GM12878 (cell line): Measurements from ENCODE around the gene EFTUD2. TPM values are rescaled to one million over a fixed set of nuclear protein-coding genes. Genes with fewer than 3 reads are reported as not detected.

ENCODE experiments used
- BRCA1 ChIP-seq: IDR thresholded peaks from 2 replicates; pipeline ENCODE4 v1.6.1; 2011; ENCODE audit warnings: low read depth, low read length, improper control_type of control experiment
- CHD1 ChIP-seq: IDR thresholded peaks from 2 replicates; pipeline ENCODE4 v1.6.1; 2012; ENCODE audit warnings: low read depth, low read length, improper control_type of control experiment
- CHD2 ChIP-seq: IDR thresholded peaks from 2 replicates; pipeline ENCODE4 v1.6.1; 2011; ENCODE audit warnings: low read depth, low read length, improper control_type of control experiment, borderline replicate concordance
- CREM ChIP-seq: IDR thresholded peaks from 2 replicates; pipeline ENCODE4 v1.6.1; 2014; ENCODE audit warnings: antibody characterized with exemption, low read depth
- DPF2 ChIP-seq: fragments of 450-650 bp; IDR thresholded peaks from 2 replicates; pipeline ENCODE4 v1.6.1; 2017; ENCODE audit warnings: mild to moderate bottlenecking
- FOXK2 ChIP-seq: fragments of 450-650 bp; IDR thresholded peaks from 2 replicates; pipeline ENCODE4 v1.6.1; 2017; ENCODE audit warnings: mild to moderate bottlenecking, moderate library complexity
- GATAD2B ChIP-seq: fragments of 450-650 bp; conservative IDR thresholded peaks from 2 replicates; pipeline ENCODE4 v1.6.1; 2017; ENCODE audit warnings: low read depth, mild to moderate bottlenecking, moderate library complexity
- HCFC1 ChIP-seq: fragments of 150-350 bp; IDR thresholded peaks from 2 replicates; pipeline ENCODE4 v1.6.1; 2014; ENCODE audit warnings: low read length
- IKZF2 ChIP-seq, 2 experiments: fragments of 450-650 bp; IDR thresholded peaks; 2 replicates each; pipeline ENCODE4 v1.6.1; 2017; ENCODE audit warnings: mild to moderate bottlenecking in 2 of 2, moderate library complexity in 2 of 2
- JUNB ChIP-seq: IDR thresholded peaks from 2 replicates; pipeline ENCODE4 v1.6.1; 2016; ENCODE audit warnings: antibody characterized with exemption, mild to moderate bottlenecking
- MEF2B ChIP-seq: fragments of 450-650 bp; IDR thresholded peaks from 2 replicates; pipeline ENCODE4 v1.6.1; 2018; ENCODE audit warnings: mild to moderate bottlenecking, moderate library complexity; ENCODE audit not compliant: partially characterized antibody, poor library complexity, severe bottlenecking
- NBN ChIP-seq: fragments of 450-650 bp; IDR thresholded peaks from 2 replicates; pipeline ENCODE4 v1.6.1; 2016
- NFIC ChIP-seq: IDR thresholded peaks from 2 replicates; pipeline ENCODE4 v1.6.1; 2012; ENCODE audit warnings: low read depth, mild to moderate bottlenecking, inconsistent platforms, low read length, moderate library complexity
- NR2F1 ChIP-seq: fragments of 450-650 bp; conservative IDR thresholded peaks from 2 replicates; pipeline ENCODE4 v1.6.1; 2017; ENCODE audit warnings: mild to moderate bottlenecking
- PML ChIP-seq: IDR thresholded peaks from 2 replicates; pipeline ENCODE4 v1.6.1; 2012; ENCODE audit warnings: low read length, inconsistent platforms
- RUNX3 ChIP-seq: IDR thresholded peaks from 2 replicates; pipeline ENCODE4 v1.6.1; 2012; ENCODE audit warnings: low read length, inconsistent platforms
- SIN3A ChIP-seq: IDR thresholded peaks from 2 replicates; pipeline ENCODE4 v1.6.1; 2012; ENCODE audit warnings: low read depth, low read length, improper control_type of control experiment
- SMAD5 ChIP-seq: IDR thresholded peaks from 2 replicates; pipeline ENCODE4 v1.6.1; 2016; ENCODE audit warnings: antibody characterized with exemption, low read depth
- SMC3 ChIP-seq: IDR thresholded peaks from 2 replicates; pipeline ENCODE4 v1.6.1; 2011; ENCODE audit warnings: low read length, improper control_type of control experiment, borderline replicate concordance
- SP1 ChIP-seq: IDR thresholded peaks from one replicate; pipeline ENCODE4 v1.6.1; 2011; ENCODE audit warnings: low read depth, low read length
- STAT1 ChIP-seq: fragments of 450-650 bp; conservative IDR thresholded peaks from 2 replicates; pipeline ENCODE4 v1.6.1; 2014; ENCODE audit warnings: antibody characterized with exemption, mild to moderate bottlenecking
- TCF3 ChIP-seq: IDR thresholded peaks from 2 replicates; pipeline ENCODE4 v1.6.1; 2012; ENCODE audit warnings: low read depth, mild to moderate bottlenecking, low read length, borderline replicate concordance; ENCODE audit not compliant: insufficient read depth
- ZSCAN29 ChIP-seq: fragments of 450-650 bp; IDR thresholded peaks from 2 replicates; pipeline ENCODE4 v1.6.1; 2017; ENCODE audit warnings: mild to moderate bottlenecking, moderate library complexity
- polyA plus RNA-seq, 11 experiments: library from polyadenylated mRNA; depleted of rRNA in 4 of 11; unstranded in 6 of 11; stranded (reverse) in 5 of 11; fragments of >200 nt; fragmentation: Nextera tagmentation in 4 of 11; fragmentation: Illumina TruSeq in 1 of 11; extraction: Ambion mirVana in 4 of 11; extraction: Trizol in 1 of 11; gene quantifications; 1 replicate in 1 of 11; 2 replicates in 10 of 11; pipeline versions ENCODE4 v1.2.1 to v1.2.3, GENCODE V29; 2011 to 2016; ENCODE audit warnings: inconsistent platforms in 2 of 11, missing spikeins in 2 of 11, low read depth in 1 of 11
- total RNA-seq, 4 experiments: library from RNA; depleted of rRNA in 3 of 4; stranded (reverse); fragments of >200 nt in 3 of 4; fragmentation: Illumina TruSeq in 1 of 4; extraction: Trizol in 1 of 4; gene quantifications; 2 replicates each; pipeline versions ENCODE4 v1.2.1 to v1.2.3, GENCODE V29; 2013 to 2021
- TF ChIP-seq, protein P1 (sequence below): IDR thresholded peaks from 2 replicates; pipeline ENCODE4 v1.6.1; 2012; ENCODE audit warnings: low read depth, low read length, improper control_type of control experiment
- TF ChIP-seq, protein P2 (sequence below): IDR thresholded peaks from 2 replicates; pipeline ENCODE4 v1.6.1; 2012; ENCODE audit warnings: low read depth, low read length, improper control_type of control experiment
- TF ChIP-seq, protein P3 (sequence below): IDR thresholded peaks from 2 replicates; pipeline ENCODE4 v1.6.1; 2011; ENCODE audit warnings: low read depth, low read length, improper control_type of control experiment, borderline replicate concordance
- TF ChIP-seq, protein P4 (sequence below): fragments of 450-650 bp; IDR thresholded peaks from 2 replicates; pipeline ENCODE4 v1.6.1; 2017; ENCODE audit warnings: mild to moderate bottlenecking, moderate library complexity

The EFTUD2 gene
- total and polyA plus RNA-seq, 10 of the 15 experiments (the other 5 are each of a cell fraction or from before 2014, with no cell fraction given) = 33.0 to 198 (median 126) TPM

DNA sequence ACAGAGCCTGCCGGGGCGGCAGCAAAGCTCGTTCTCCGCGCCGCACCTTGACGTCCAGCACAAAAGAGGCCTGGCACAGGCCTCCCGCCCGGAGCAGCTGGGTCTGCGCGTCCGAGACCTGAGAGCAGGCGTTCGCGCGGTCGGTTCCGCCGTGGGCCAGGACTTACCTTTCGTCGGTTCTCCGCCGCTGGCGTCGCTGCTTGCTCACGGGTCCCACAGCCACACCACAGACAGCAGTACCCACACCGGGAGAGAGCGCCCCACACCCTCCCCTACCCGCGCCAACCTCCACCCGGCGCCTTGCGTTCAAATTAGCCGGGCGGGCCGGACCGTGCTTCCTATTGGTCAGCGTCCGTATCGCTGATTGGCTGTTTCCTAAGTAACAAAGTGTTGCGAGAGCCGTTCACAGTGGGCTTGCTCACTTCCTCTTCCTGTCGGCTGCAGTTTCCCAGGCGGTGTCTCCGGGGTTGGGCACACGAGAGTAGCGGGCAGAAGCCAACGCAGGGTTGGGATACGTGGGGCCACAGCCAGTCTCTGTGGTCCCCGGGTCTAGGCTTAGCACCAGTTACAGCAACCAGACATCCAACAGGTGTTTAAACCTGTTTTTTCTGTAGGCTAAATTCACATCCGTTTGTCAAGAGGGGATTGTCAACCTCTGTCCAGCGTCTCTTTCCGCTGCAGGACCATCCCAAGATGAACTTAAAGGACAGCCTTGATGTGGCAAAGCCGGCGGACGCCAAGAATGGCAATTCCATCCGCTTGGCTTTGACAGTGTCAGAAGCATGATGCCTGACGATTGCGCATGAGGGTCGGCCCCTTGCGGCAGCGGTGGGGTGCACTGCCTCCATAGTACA lies 48.4 kb upstream of the EFTUD2 start, which contains the start of gene KIF18B (continued):
- TF ChIP-seq MEF2B (peak; percentile 25), DPF2 (0 out of 2 replicates have a peak, but pooled peaks have one; percentile 21), PML (peak; percentile 96), BRCA1 (peak; percentile 69), NFIC (no peak; the same call in 1 of the 2 replicates), STAT1 (0 out of 2 replicates have a peak, but pooled peaks have one; percentile 24), NR2F1 (no peak), SP1 (peak; percentile 95), IKZF2 (IDR thresholded peaks at IDR 0.05) (peak in 1 of 2 experiments; percentile 29; a peak in 1 of 4 replicates), RUNX3 (peak; percentile 44), ZSCAN29 (no peak), JUNB (no peak), SIN3A (peak; percentile 100), GATAD2B (peak; percentile 84), SMC3 (no peak), SMAD5 (peak; percentile 95), CREM (peak; percentile 65; the same call in 1 of the 2 replicates), CHD1 (no peak), CHD2 (peak; percentile 97), FOXK2 (peak; percentile 38; the same call in 1 of the 2 replicates), HCFC1 (0 out of 2 replicates have a peak, but pooled peaks have one; percentile 14), TCF3 (0 out of 2 replicates have a peak, but pooled peaks have one; percentile 57), NBN (peak; percentile 55; the same call in 1 of the 2 replicates)
- TF ChIP-seq, protein P1, sequence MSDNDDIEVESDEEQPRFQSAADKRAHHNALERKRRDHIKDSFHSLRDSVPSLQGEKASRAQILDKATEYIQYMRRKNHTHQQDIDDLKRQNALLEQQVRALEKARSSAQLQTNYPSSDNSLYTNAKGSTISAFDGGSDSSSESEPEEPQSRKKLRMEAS = peak; percentile 76; the same call in 1 of the 2 replicates
- TF ChIP-seq, protein P2, sequence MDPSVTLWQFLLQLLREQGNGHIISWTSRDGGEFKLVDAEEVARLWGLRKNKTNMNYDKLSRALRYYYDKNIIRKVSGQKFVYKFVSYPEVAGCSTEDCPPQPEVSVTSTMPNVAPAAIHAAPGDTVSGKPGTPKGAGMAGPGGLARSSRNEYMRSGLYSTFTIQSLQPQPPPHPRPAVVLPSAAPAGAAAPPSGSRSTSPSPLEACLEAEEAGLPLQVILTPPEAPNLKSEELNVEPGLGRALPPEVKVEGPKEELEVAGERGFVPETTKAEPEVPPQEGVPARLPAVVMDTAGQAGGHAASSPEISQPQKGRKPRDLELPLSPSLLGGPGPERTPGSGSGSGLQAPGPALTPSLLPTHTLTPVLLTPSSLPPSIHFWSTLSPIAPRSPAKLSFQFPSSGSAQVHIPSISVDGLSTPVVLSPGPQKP = peak; percentile 65; the same call in 1 of the 2 replicates
- TF ChIP-seq, protein P3, sequence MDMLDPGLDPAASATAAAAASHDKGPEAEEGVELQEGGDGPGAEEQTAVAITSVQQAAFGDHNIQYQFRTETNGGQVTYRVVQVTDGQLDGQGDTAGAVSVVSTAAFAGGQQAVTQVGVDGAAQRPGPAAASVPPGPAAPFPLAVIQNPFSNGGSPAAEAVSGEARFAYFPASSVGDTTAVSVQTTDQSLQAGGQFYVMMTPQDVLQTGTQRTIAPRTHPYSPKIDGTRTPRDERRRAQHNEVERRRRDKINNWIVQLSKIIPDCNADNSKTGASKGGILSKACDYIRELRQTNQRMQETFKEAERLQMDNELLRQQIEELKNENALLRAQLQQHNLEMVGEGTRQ = no peak
- TF ChIP-seq, protein P4, sequence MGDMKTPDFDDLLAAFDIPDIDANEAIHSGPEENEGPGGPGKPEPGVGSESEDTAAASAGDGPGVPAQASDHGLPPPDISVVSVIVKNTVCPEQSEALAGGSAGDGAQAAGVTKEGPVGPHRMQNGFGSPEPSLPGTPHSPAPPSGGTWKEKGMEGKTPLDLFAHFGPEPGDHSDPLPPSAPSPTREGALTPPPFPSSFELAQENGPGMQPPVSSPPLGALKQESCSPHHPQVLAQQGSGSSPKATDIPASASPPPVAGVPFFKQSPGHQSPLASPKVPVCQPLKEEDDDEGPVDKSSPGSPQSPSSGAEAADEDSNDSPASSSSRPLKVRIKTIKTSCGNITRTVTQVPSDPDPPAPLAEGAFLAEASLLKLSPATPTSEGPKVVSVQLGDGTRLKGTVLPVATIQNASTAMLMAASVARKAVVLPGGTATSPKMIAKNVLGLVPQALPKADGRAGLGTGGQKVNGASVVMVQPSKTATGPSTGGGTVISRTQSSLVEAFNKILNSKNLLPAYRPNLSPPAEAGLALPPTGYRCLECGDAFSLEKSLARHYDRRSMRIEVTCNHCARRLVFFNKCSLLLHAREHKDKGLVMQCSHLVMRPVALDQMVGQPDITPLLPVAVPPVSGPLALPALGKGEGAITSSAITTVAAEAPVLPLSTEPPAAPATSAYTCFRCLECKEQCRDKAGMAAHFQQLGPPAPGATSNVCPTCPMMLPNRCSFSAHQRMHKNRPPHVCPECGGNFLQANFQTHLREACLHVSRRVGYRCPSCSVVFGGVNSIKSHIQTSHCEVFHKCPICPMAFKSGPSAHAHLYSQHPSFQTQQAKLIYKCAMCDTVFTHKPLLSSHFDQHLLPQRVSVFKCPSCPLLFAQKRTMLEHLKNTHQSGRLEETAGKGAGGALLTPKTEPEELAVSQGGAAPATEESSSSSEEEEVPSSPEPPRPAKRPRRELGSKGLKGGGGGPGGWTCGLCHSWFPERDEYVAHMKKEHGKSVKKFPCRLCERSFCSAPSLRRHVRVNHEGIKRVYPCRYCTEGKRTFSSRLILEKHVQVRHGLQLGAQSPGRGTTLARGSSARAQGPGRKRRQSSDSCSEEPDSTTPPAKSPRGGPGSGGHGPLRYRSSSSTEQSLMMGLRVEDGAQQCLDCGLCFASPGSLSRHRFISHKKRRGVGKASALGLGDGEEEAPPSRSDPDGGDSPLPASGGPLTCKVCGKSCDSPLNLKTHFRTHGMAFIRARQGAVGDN = peak; percentile 84
